Uterus (tissue), 2 donors: ENCODE measurements around the gene TSHZ2.
A peak's percentile ranks its signal among the peaks of the same experiment; 100 is the strongest.

Experiments
- POLR2A ChIP-seq, 2 donors: fragments of 450-650 bp; IDR thresholded peaks; one replicate each; pipeline ENCODE4 v1.6.1; 2016; ENCODE audit warnings: antibody characterized with exemption in 2 of 2, mild to moderate bottlenecking in 1 of 2, moderate library complexity in 1 of 2
- TF ChIP-seq, protein P1 (sequence below), 4 experiments: fragments of 200-600 bp in 2 of 4; fragments of 450-650 bp in 2 of 4; sonication (generic) in 2 of 4; IDR thresholded peaks; one replicate each; pipeline ENCODE4 v1.5.1; 2016 to 2019; ENCODE audit warnings: antibody characterized with exemption in 4 of 4, mild to moderate bottlenecking in 2 of 4, moderate library complexity in 1 of 4

DNA sequence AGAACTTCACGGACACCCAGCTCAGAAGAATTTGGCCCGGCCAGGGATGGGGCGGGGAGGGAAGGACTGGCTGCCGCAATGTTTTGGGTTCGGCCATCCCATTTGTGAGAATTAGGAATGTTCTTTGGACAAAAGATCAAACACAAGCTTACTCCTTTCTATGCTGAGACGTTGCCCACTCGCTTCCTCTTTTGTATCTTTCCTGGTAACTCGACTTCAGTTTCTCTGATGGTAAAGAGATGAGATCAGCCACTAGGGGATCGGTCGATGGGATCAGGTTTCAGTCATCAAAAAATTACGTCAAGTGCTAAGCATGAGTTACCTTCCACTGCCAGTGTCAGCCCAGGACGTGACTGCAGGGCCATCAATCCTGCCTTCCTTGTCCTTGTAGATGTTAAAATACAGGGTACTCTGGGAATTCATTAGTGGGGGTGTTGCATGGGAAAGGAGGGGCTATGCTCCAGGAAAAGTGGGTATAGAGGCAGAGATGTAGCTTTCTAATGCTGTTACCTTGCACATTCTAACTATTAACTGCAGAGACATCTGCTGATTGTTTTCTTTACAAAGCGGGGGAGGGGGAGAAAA lies 190.2 kb downstream of the TSHZ2 start:
- TF ChIP-seq, protein P1, sequence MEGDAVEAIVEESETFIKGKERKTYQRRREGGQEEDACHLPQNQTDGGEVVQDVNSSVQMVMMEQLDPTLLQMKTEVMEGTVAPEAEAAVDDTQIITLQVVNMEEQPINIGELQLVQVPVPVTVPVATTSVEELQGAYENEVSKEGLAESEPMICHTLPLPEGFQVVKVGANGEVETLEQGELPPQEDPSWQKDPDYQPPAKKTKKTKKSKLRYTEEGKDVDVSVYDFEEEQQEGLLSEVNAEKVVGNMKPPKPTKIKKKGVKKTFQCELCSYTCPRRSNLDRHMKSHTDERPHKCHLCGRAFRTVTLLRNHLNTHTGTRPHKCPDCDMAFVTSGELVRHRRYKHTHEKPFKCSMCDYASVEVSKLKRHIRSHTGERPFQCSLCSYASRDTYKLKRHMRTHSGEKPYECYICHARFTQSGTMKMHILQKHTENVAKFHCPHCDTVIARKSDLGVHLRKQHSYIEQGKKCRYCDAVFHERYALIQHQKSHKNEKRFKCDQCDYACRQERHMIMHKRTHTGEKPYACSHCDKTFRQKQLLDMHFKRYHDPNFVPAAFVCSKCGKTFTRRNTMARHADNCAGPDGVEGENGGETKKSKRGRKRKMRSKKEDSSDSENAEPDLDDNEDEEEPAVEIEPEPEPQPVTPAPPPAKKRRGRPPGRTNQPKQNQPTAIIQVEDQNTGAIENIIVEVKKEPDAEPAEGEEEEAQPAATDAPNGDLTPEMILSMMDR (IDR thresholded peaks at IDR 0.05) = peak in 1 of 4 experiments; percentile 38
- TF ChIP-seq POLR2A (IDR thresholded peaks at IDR 0.05) = no peak
